Measurements from ENCODE around the gene C1QL2.

The C1QL2 gene

DNA sequence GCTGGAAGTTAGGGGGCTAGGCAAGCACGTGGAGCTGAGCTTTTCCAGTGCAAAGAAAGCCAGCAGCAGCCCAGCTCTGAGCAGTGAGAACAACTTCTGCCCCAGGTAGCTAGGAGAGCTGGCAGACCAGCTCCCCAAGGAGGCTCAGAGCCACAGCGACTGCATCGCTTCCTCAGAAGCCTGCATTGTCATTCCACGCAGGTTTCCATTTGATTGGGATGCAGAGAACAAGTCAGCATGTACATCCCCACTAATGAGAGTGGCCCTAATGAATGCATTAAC lies 45.1 kb downstream of the C1QL2 start:
- Mint-ChIP-seq H3K27me3 (peaks cover 26% of the 10 kb centered on the region), H3K36me3 (ENCODE audit: low read depth) (no peaks in the 10 kb centered on the region), H3K27ac (no peak overlapping the region)

DNA sequence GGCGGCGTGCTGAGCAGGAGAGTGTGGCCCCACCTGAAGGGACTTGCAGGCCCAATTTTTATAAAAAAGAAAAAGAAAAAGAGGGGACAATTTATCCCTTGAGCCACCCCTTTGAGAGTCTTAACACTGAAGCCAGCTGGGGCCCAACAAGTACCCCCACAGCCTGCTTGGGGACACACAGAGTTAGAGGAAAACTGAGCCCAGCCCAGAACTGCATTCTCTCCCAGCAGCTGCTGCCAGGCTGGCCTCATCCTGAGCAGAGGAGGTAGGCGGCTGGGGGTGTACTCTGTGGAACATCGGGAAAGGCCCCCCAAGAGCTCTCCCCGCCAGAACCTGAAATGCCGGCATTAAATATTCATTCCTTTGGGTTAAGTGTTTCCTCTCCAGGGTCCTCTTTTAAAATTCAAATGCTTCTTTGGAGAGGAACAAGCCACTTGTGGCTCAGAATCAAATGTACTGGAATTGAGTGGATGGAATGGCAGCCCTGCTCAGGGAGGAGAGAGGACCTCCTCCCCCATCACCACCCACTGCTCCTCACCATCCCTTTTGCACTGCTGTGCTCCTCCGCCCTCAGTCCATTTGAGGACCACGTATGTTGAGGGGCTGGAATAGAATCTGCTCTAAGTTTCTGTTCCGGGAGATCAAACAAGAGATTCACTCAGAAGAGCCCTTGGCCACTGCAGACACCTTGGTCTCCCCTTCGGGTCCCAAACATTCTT lies 45.6 kb downstream of the C1QL2 start:
- no peaks in the 10 kb centered on the region for H3K36me3 Mint-ChIP-seq (ENCODE audit: low read depth)

More for the DNA sequence above, 45.1 kb downstream of the C1QL2 start:
- Mint-ChIP-seq H3K4me1 (ENCODE audit: low read depth) (no peaks in the 10 kb centered on the region), H3K4me3 (no peak overlapping the region), H3K9me3 (peaks cover 22% of the 10 kb centered on the region)
- intact Hi-C loops (cut with micrococcal nuclease), result no loop called here

DNA sequence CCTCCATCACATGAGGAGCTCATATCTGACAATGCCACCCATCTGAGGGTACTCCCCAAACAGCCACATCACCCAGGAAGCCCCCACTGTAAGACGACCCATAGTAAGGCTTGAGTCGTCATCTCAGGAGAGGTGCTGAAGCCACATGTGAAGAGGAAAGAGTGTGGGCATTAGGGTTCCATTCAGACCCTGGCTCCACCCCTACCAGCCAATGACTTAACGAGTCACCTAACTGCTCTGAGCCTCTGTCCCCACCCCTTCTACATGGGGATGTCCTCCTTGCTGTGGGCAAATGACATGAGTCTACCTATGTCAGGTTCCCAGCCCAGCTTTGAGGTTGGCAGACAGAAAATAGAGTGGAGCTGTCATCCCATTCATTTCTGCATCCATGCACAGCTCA lies 46.3 kb downstream of the C1QL2 start:
- Mint-ChIP-seq H3K27ac (no peak overlapping the region), H3K36me3 (ENCODE audit: low read depth) (no peaks in the 10 kb centered on the region), H3K9me3 (peaks cover 22% of the 10 kb centered on the region), H3K4me1 (ENCODE audit: low read depth) (no peaks in the 10 kb centered on the region), H3K4me3 (no peak overlapping the region), H3K27me3 (peaks cover 24% of the 10 kb centered on the region)
- intact Hi-C loops (cut with micrococcal nuclease), result no loop called here

More for the DNA sequence above, 45.6 kb downstream of the C1QL2 start:
- intact Hi-C loops (cut with micrococcal nuclease), result no loop called here
- H3K27me3 Mint-ChIP-seq, result peaks cover 24% of the 10 kb centered on the region
- H3K27ac Mint-ChIP-seq, result no peak overlapping the region
- H3K4me3 Mint-ChIP-seq, result no peak overlapping the region
- H3K4me1 Mint-ChIP-seq (ENCODE audit: low read depth), result no peaks in the 10 kb centered on the region
- peaks cover 22% of the 10 kb centered on the region for H3K9me3 Mint-ChIP-seq

DNA sequence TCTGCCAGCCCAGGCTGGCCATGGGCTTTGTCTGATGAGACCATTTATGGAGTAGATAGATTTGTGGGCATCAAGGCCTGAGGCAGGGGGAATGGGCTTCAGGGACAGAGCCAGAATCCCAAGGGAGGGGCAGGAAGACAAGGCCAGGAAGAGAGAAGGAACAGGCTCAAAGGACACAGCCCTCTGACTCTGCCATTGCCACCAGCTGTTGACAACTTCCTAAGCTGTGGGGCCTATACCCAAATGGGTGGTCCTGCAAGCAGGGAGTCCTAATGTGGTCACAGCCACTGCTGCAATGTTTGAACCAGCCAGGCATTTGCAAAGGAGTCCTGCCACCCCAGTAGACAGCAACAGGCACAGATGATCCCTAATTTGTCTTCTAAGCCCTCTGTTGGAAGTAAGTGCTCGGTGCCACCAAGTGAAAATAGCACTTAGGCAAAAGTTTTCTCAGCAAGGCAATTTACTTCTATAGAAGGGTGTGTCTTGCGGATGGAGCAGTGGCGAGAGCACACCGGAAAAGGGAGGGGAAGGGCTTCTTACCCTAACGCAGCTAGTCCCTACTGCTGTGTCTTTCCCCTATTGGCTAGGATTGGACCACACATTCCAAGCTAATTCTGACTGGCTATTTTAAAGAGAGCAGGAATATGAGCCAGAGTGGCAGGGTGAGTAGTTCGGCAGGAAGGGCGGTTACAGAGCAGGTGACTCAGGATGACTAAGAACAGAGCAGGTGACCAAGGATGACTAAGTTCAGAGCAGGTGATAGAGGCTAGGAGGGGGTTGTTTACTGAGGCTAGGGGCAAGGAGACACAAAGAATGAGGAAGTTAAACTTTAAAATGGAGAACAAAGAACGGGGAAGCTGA lies 47.2 kb downstream of the C1QL2 start:
- Mint-ChIP-seq H3K4me1 (ENCODE audit: low read depth) (no peaks in the 10 kb centered on the region), H3K9me3 (peaks cover 22% of the 10 kb centered on the region), H3K4me3 (no peak overlapping the region), H3K27ac (no peak overlapping the region), H3K36me3 (ENCODE audit: low read depth) (no peaks in the 10 kb centered on the region), H3K27me3 (peaks cover 22% of the 10 kb centered on the region)
- intact Hi-C loops (cut with micrococcal nuclease), result no loop called here

DNA sequence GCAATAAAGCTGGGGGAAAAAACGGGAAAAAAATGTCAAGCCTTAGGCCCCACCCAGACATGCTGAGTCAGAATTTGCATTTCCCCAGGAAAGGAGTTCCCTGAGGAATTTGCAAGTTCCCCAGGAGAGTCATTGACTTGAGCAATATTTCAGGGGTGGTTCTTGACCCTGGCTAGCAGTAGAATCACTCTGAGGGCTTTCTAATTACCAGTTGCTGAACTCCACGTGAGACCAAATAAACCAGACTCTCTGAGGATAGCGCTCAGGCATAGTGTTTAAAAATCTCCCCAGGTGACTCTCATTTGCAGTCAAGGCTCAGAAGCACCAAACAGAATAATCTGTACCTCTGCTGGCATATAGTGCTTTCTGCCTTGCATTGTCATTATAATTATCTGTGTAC lies 48.7 kb downstream of the C1QL2 start:
- intact Hi-C loops (cut with micrococcal nuclease), result no loop called here

DNA sequence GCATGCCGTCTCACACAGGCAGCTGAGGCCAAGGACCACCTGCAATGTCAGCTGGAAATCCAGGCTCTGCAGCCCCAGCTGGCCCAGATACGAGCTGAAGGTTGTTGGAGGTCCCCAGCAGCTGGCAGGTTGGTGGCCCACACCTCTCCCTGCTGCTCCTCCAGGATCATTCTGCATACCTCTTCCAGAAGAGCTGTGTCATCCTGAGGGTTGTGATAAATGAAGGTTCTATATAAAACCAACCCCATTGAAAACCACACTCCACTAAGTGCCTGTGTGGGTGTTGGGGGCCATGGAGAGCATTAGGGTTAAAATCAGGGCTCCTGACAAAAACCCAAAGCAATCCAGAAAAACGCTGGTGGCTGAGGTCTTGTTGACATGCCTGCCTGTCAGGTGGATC lies 50.4 kb downstream of the C1QL2 start:
- peaks cover 9% of the 10 kb centered on the region for H3K27me3 Mint-ChIP-seq
- intact Hi-C loops (cut with micrococcal nuclease), result no loop called here
- H3K36me3 Mint-ChIP-seq (ENCODE audit: low read depth), result no peaks in the 10 kb centered on the region
- no peaks in the 10 kb centered on the region for H3K4me1 Mint-ChIP-seq (ENCODE audit: low read depth)
- H3K4me3 Mint-ChIP-seq, result no peak overlapping the region
- H3K27ac Mint-ChIP-seq, result no peak overlapping the region
- H3K9me3 Mint-ChIP-seq, result peaks cover 22% of the 10 kb centered on the region

More for the DNA sequence above, 48.7 kb downstream of the C1QL2 start:
- peaks cover 22% of the 10 kb centered on the region for H3K9me3 Mint-ChIP-seq
- no peaks in the 10 kb centered on the region for H3K4me1 Mint-ChIP-seq (ENCODE audit: low read depth)
- no peak overlapping the region for H3K4me3 Mint-ChIP-seq
- H3K36me3 Mint-ChIP-seq (ENCODE audit: low read depth), result no peaks in the 10 kb centered on the region
- H3K27me3 Mint-ChIP-seq, result peaks cover 18% of the 10 kb centered on the region
- H3K27ac Mint-ChIP-seq, result no peak overlapping the region

DNA sequence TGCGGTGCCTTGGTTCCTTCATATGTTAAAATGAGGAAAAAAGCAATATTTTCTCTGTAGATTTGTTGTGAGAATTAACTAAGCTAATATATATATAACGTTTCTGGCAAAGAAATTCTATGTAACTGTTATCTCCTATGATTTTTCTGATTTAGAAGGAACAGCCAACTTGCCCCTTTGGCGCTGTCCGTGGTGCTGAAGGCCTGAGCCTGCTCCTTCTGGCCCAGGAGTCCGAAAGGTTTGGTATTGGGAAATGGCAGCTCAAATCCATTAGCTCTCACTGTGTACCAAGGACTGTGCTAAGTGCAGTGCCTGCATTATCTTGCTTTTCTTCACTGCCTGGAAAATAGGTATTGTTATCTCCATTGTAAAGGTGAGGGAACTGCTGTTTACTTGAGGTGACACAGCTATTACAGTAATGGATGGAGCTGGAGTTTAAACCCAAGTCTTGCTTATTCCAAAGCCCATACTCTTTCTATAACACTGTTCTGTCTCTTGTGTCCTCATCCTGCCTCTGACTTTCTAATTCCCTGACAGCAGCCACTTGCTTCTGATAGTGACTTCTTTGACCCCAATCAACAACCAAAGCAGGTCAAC lies 52.2 kb downstream of the C1QL2 start:
- Mint-ChIP-seq H3K4me3 (no peak overlapping the region), H3K4me1 (ENCODE audit: low read depth) (no peaks in the 10 kb centered on the region), H3K36me3 (ENCODE audit: low read depth) (no peaks in the 10 kb centered on the region), H3K9me3 (peaks cover 14% of the 10 kb centered on the region), H3K27ac (no peak overlapping the region), H3K27me3 (peaks cover 3% of the 10 kb centered on the region)
- intact Hi-C loops (cut with micrococcal nuclease), result no loop called here

Measured in dendritic cell treated with granulocyte-macrophage colony-stimulating factor and Interleukin-4, amounts not matched to agents 40 ng/mL and 50 ng/mL, for 4 days (primary cell).